HG03432 (cell line): ENCODE results near the gene TTPAL.
A peak's percentile ranks its signal among the peaks of the same experiment; 100 is the strongest.

Experiments used
- ATAC-seq: cut with Tn5 transposase; IDR thresholded peaks from one replicate; pipeline ENCODE4 v1.9.1; 2021; ENCODE audit warnings: mild to moderate bottlenecking, moderate library complexity; ENCODE audit not compliant: unreplicated experiment

TTPAL gene

GRCh38 chr20:44495802-44496481, 20.3 kb downstream of the TTPAL start:
- no peak for ATAC-seq

GRCh38 chr20:44496976-44497375, 21.3 kb downstream of the TTPAL start:
- ATAC-seq, result no peak

DNA sequence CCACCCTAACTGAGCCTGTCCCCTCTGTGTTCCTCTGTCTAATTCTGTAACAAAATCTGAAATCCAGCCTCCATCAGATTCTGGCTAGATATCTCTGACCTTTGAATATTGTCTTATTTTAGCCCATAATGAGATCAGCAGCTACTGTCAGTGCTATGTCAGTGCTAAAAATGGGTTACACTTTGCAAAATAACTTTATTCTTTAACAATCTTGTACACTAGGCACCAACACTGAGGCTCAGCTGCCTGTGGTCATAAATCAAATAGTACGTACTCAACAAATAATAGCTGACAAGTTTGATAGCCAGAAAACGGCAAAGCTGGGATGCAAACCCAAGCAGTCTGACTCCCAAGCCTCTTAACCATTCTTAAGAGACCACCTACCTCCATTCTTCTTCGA, 22.1 kb downstream of the TTPAL start:
- no peak for ATAC-seq

DNA sequence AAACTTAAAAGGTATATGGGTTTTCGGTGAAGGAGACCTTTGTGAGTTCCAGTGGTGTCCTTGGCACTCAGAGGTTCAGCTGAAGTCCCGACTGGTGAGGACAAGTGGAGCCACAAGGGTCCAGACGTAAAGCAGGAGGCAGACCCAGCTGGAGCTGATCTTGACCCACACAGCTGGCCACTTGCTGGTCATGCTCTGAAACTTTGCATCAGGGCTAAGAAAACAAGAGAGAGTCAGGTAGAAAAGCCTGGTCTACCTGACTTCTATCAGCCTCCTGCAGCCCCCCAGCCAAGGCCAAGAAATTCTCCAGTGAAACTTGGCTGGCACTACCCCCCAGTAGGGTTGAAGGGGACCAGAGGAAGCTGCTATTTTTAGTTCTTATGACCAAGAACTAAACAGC, 24.5 kb downstream of the TTPAL start:
- no peak for ATAC-seq

- no peak for ATAC-seq
These were observed 25.8 kb downstream of the TTPAL start for GRCh38 chr20:44501448-44501847.

DNA sequence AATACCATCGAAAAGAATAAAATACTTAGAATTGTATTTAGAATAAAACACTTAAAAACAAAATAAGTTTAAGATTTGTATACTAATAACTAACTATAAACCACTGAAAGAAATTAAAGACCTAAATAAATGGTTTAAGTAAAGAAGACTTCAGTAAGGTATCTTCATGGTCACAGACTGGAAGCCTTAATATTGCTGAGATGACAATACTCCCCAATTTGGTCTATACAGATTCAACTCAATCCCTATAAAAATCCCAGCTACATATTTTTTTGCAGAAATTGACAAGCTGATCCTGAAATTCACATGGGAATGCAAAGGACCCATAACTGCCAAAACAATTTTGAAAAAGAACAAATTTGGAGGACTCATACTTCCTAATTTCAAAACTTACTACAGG, 27.3 kb downstream of the TTPAL start:
- ATAC-seq, result no peak

- no peak for ATAC-seq
These were observed 29.0 kb downstream of the TTPAL start for GRCh38 chr20:44504402-44505307.

DNA sequence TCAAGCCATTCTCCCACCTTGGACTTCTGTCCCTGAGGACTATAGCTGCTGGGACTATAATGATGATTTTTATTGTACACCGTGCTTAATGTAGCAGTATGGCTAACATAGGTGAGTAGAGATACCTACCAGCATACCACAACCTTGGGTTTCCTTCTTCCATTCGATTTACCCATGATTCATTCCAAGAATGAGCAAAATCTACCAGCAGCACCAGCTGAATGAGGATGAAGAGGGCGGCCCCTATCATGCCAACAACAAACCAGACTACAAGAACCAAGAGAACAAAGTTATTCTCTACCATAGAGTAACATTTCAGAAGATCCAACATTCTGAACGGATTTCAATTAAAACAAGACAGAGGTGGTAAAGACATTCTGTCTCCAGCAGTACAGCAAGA, 34.1 kb downstream of the TTPAL start:
- ATAC-seq, result no peak

DNA sequence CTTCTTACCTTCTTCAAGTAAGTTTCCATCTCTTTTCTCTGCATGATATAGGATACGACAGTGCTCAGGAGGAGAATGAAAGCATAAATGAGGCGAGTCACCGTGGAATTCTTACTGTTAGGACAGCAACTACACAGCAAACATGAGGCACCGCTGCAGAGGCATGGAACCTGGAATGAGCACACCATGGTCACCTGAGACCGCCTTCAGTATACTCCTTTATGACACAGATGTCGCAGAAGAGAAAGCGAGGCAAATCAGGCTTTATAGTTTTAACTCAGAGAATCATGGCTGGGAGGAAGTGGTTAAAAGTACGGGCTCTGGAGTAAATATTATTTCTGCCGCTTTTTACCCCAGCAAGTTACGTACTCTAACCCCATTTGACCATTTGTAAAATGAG, 38.2 kb downstream of the TTPAL start:
- no peak for ATAC-seq

GRCh38 chr20:44516491-44516890, 40.8 kb downstream of the TTPAL start:
- no peak for ATAC-seq

DNA sequence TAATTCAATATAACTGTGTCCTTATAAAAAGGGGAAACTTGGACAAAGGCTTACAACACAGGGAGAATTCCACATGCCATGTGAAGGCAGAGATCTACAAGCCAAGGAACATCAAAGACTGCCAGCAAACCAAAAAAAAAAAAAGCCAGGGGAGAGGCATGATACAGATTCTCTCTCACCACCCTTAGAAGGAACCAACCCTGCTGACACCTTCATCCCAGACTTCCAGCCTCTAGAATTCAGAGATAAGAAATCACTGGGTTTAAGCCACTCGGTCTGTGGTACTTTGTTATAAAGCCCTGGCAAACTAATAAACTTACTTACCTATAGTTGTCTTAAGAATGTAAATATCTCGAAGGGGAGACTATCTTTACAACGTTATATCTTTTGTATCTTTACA, 41.8 kb downstream of the TTPAL start:
- ATAC-seq, result no peak

- ATAC-seq, result no peak
These were observed 42.6 kb downstream of the TTPAL start for GRCh38 chr20:44518248-44518647.

GRCh38 chr20:44520881-44521280, 45.2 kb downstream of the TTPAL start:
- no peak for ATAC-seq

GRCh38 chr20:44521484-44522481, 46.1 kb downstream of the TTPAL start, which contains the start of gene SERINC3:
SERINC3 (minus strand) TSS chr20:44522070; CDS start chr20:44521951, 119 bp downstream.
- peak; percentile 99 for ATAC-seq

- no peak for ATAC-seq
These were observed 47.2 kb downstream of the TTPAL start for GRCh38 chr20:44522841-44523240.

- no peak for ATAC-seq
These were observed 48.1 kb downstream of the TTPAL start for GRCh38 chr20:44523746-44524145.

DNA sequence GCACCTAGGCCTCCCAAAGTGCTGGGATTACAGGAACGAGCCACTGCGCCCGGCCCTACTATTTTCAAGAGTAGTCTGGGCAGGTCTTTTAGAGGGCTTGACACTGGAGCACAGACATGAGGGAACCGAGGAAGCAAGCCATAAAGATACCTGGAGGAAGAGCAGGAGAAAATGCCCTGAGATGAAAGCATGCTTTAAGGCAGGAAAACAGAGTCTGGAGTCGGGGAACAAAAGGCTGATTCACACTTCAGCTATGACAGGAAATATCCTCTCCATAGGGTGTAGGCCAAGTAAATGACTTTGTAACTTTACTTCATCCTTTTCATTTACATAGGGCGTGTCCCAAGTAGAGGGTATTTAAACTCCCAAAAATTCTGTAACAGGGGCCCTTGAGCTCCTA, 50.5 kb downstream of the TTPAL start:
- no peak for ATAC-seq

- ATAC-seq, result no peak
These were observed 52.1 kb downstream of the TTPAL start for GRCh38 chr20:44527716-44528199.

- no peak for ATAC-seq
These were observed 52.6 kb downstream of the TTPAL start for GRCh38 chr20:44528309-44528708.

DNA sequence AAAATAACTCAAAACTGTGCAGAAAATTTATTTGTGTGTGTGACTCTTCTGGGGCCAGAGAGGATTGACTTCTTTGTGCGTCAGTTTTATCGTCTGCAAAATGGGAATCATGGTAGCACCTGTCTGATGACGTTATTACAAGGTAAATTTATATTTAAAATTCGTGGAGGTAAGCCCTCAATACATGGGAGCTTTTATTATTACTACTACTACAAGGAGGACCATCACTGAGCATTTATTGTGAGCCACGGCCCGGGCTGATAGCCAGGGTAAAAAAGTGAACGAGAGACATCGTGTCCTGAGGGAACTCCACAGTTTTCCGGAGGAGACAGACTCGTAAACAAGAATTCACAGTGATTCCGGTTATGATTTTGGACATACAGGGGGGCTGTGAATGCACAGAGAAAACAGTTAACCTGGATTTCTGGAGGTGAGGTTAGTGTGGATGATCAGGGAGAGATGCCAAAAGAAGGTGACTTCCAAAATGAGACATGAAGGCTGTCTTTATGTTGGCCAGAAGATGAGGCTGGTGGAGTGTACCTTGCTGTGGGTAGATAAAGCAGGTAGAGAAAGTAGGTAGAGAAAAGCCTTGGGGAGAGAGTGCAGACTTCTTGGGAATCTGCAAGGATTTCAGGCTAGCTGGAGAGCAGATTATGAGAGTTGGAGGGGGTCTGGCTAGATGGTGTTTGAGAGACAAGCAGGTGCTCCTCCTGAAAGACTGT, 56.7 kb downstream of the TTPAL start:
- ATAC-seq, result no peak
